B cell (primary cell): ENCODE measurements around the gene ZEB2. TPM values are rescaled to one million over a fixed set of nuclear protein-coding genes. Genes with fewer than 3 reads are reported as not detected.

Experiments used
- ATAC-seq: fragments of 200-7000 bp; cut with Tn5 transposase; one replicate; pipeline ENCODE4 v1.10.0; 2021; ENCODE audit warnings: low read depth, mild to moderate bottlenecking, moderate number of reproducible peaks, moderate library complexity
- CTCF ChIA-PET: fragments of 350-600 bp; sonication (Branson Sonifier 250); formaldehyde crosslinking; loops from one replicate; lab custom pipeline; 2021; ENCODE audit warnings: antibody characterized with exemption, inconsistent platforms; lab: Charles Lee
- POLR2A ChIA-PET: fragments of 350-600 bp; sonication (Branson Sonifier 250); formaldehyde crosslinking; loops from one replicate; lab custom pipeline; 2021; ENCODE audit warnings: antibody characterized with exemption; lab: Charles Lee
- DNase-seq: peaks from one replicate; pipeline ENCODE4 v3.0.0; 2013
- H2AFZ ChIP-seq: 2 replicates; pipeline ENCODE4 v1.6.1; 2012; ENCODE audit warnings: mild to moderate bottlenecking, low read depth, low read length; ENCODE audit not compliant: insufficient read depth, poor library complexity, severe bottlenecking
- H3K27ac ChIP-seq, 2 donors: 1 replicate in 1 of 2; 2 replicates in 1 of 2; pipeline ENCODE4 v1.5.1; 2012 to 2013; ENCODE audit warnings: low read length in 2 of 2, mild to moderate bottlenecking in 2 of 2, moderate library complexity in 1 of 2
- H3K27me3 ChIP-seq, 4 experiments: fragments of 200-600 bp in 1 of 4; sonication (generic) in 1 of 4; replicated peaks in 1 of 4; 1 replicate in 2 of 4; 2 replicates in 2 of 4; pipeline versions ENCODE4 v1.6.1 to v1.7.0; 2013 to 2016; ENCODE audit warnings: low read length in 3 of 4, mild to moderate bottlenecking in 2 of 4, mixed read lengths in 1 of 4, moderate library complexity in 1 of 4; ENCODE audit not compliant: insufficient read depth in 4 of 4, control insufficient read depth in 3 of 4; ENCODE audit errors: control extremely low read depth in 1 of 4
- H3K36me3 ChIP-seq, 2 experiments: replicated peaks in 1 of 2; 1 replicate in 1 of 2; 2 replicates in 1 of 2; pipeline versions ENCODE4 v1.6.1 to v1.7.1; 2013; ENCODE audit warnings: low read length in 1 of 2; ENCODE audit not compliant: insufficient read depth in 2 of 2, control insufficient read depth in 1 of 2; ENCODE audit errors: control extremely low read depth in 1 of 2, extremely low read depth in 1 of 2
- H3K4me1 ChIP-seq, 2 donors: fragments of 200-600 bp in 1 of 2; sonication (generic) in 1 of 2; 1 replicate in 1 of 2; 2 replicates in 1 of 2; pipeline versions ENCODE4 v1.5.1 to v1.6.1; 2013 to 2017; ENCODE audit warnings: low read length in 2 of 2; ENCODE audit not compliant: control insufficient read depth in 2 of 2, insufficient read depth in 2 of 2
- H3K4me2 ChIP-seq: replicated peaks from 2 replicates; pipeline ENCODE3; 2012; ENCODE audit warnings: mild to moderate bottlenecking, low read depth, low read length; ENCODE audit not compliant: poor library complexity, severe bottlenecking
- H3K4me3 ChIP-seq, 5 experiments: fragments of 200-600 bp in 1 of 5; sonication (generic) in 1 of 5; 1 replicate in 3 of 5; 2 replicates in 2 of 5; pipeline versions ENCODE4 v1.5.1 to v1.7.0; 2011 to 2016; ENCODE audit warnings: low read length in 4 of 5, mild to moderate bottlenecking in 4 of 5, low read depth in 2 of 5, control low read depth in 1 of 5, moderate library complexity in 1 of 5; ENCODE audit not compliant: insufficient read depth in 1 of 5; ENCODE audit errors: control extremely low read depth in 1 of 5, extremely low read depth in 1 of 5
- H3K79me2 ChIP-seq: fragments of 200-600 bp; sonication (generic); one replicate; pipeline ENCODE4 v1.6.0; 2016; ENCODE audit warnings: low read length; ENCODE audit not compliant: control insufficient read depth, insufficient read depth
- H3K9ac ChIP-seq: fragments of 200-600 bp; sonication (generic); 2 replicates; pipeline ENCODE4 v1.6.1; 2017; ENCODE audit warnings: mild to moderate bottlenecking, low read length, moderate library complexity
- H3K9me3 ChIP-seq, 3 donors: one replicate each; pipeline versions ENCODE4 v1.6.1 to v1.7.1; 2013; ENCODE audit warnings: low read length in 2 of 3; ENCODE audit not compliant: control insufficient read depth in 2 of 3, insufficient read depth in 1 of 3; ENCODE audit errors: control extremely low read depth in 1 of 3
- H4K20me1 ChIP-seq: 2 replicates; pipeline ENCODE4 v1.6.0; 2012; ENCODE audit warnings: mild to moderate bottlenecking, low read length; ENCODE audit not compliant: insufficient read depth, control insufficient read depth, poor library complexity, severe bottlenecking
- H3K27ac Mint-ChIP-seq: one replicate; pipeline ENCODE4 v1.8.0; 2021; ENCODE audit warnings: mixed read lengths
- H3K27me3 Mint-ChIP-seq: one replicate; pipeline ENCODE4 v1.8.0; 2021; ENCODE audit warnings: mixed read lengths
- H3K4me1 Mint-ChIP-seq: one replicate; pipeline ENCODE4 v1.8.0; 2021; ENCODE audit warnings: mixed read lengths
- H3K4me3 Mint-ChIP-seq: one replicate; pipeline ENCODE4 v1.8.0; 2021; ENCODE audit warnings: mixed read lengths
- H3K9me3 Mint-ChIP-seq: one replicate; pipeline ENCODE4 v1.8.0; 2022; ENCODE audit warnings: mixed read lengths; ENCODE audit not compliant: insufficient read depth
- EZH2 ChIP-seq: IDR thresholded peaks from 2 replicates; pipeline ENCODE4 v1.6.1; 2012; ENCODE audit warnings: borderline replicate concordance, low read depth, mild to moderate bottlenecking, moderate library complexity, low read length; ENCODE audit not compliant: insufficient read depth, poor library complexity, severe bottlenecking
- WGBS: methylation state at CpG from one replicate; pipeline ENCODE4 v1.1.5; 2013; ENCODE audit warnings: missing lambda C conversion rate; ENCODE audit not compliant: insufficient coverage; 5-methylcytosine and 5-hydroxymethylcytosine counted together
- intact Hi-C: fragments of 100-400 bp; cut with micrococcal nuclease; formaldehyde crosslinking; loops from one replicate; pipeline ENCODE4 v1.10.0; 2022
- polyA plus RNA-seq: library from polyadenylated mRNA; depleted of rRNA; stranded (reverse); fragments of >200 nt; gene quantifications from 2 replicates; pipeline ENCODE4 v1.2.3, GENCODE V29; 2012
- total RNA-seq, 2 donors: library from RNA; stranded (reverse); fragments of 120-200 nt in 1 of 2; gene quantifications; 1 replicate in 1 of 2; 2 replicates in 1 of 2; pipeline versions ENCODE4 v1.2.3 to v1.2.4, GENCODE V29; 2013 to 2022
- TF ChIP-seq, protein P1 (sequence below): fragments of 200-600 bp; IDR thresholded peaks from one replicate; pipeline ENCODE4 v1.8.0; 2022; ENCODE audit warnings: antibody characterized with exemption, mild to moderate bottlenecking

ZEB2 gene
- total and polyA plus RNA-seq, 2 donors (not counting 1 experiment from before 2014, with no cell fraction given): 56.3 to 217 TPM

DNA sequence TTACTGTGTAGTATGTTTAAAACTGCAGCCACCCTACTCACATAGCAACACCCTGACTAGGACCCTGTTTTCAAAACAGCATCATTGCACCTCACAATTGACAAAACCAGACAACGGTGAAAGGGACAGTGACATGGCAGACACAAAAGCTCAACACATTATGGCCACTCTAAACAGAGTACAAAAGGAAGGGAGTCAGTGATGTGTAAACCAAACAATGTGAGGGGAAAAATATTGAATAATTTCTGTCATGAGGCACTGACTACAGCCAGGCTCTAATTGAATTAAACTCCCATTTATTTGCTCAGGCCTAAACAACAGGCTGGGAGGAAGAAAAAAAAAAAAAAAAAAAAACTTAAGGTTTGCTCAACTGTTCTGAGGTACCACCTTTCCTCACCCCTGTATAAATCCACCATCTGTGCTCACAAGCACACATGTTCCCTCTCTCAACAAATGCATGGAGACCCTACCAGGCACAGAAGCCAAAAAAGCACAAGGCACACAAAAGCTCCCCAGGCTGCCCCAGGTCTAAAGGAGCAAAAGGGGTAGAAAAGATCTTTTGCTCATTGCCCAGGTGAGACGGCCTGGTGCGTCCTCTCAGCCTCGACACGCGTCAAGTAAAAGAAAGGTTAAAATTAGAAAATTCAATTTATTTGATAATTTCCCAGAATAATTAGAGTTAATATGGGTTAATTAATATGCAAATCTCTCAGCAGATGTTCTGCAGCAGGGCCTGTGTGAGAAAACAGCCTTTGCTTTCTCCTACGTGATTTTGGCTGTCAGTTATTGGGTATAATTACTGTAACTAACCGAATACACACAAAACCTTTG is 80.9 kb downstream of the ZEB2 start:
- Mint-ChIP-seq H3K4me3 (peak overlapping the region; percentile 30), H3K27ac (peak overlapping the region; percentile 54), H3K4me1 (peaks cover 65% of the 10 kb centered on the region), H3K9me3 (no peaks in the 10 kb centered on the region), H3K27me3 (no peaks in the 10 kb centered on the region)
- H3K36me3 ChIP-seq: peaks cover 0 to 28% of the 10 kb centered on the region in 2 experiments
- no peak overlapping the region for H3K4me3 ChIP-seq
- no peak for DNase-seq
- TF ChIP-seq, protein P1, sequence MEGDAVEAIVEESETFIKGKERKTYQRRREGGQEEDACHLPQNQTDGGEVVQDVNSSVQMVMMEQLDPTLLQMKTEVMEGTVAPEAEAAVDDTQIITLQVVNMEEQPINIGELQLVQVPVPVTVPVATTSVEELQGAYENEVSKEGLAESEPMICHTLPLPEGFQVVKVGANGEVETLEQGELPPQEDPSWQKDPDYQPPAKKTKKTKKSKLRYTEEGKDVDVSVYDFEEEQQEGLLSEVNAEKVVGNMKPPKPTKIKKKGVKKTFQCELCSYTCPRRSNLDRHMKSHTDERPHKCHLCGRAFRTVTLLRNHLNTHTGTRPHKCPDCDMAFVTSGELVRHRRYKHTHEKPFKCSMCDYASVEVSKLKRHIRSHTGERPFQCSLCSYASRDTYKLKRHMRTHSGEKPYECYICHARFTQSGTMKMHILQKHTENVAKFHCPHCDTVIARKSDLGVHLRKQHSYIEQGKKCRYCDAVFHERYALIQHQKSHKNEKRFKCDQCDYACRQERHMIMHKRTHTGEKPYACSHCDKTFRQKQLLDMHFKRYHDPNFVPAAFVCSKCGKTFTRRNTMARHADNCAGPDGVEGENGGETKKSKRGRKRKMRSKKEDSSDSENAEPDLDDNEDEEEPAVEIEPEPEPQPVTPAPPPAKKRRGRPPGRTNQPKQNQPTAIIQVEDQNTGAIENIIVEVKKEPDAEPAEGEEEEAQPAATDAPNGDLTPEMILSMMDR: no peak
- no peak for TF ChIP-seq EZH2
- H3K79me2 ChIP-seq: peaks cover 87% of the 10 kb centered on the region
- H3K4me2 ChIP-seq: peak overlapping the region; percentile 3
- ChIA-PET CTCF (no interaction called here), POLR2A (no interaction called here)
- no CpG with 5 or more reads among the region's 8 CpGs for WGBS
- peaks cover 72% of the 10 kb centered on the region for H4K20me1 ChIP-seq
- no peak for ATAC-seq
- H3K9ac ChIP-seq: no peak overlapping the region
- no peak overlapping the region for H3K27ac ChIP-seq
- H2AFZ ChIP-seq: no peak overlapping the region
- no peaks in the 10 kb centered on the region for H3K9me3 ChIP-seq
- intact Hi-C loops: no loop called here
- no peaks in the 10 kb centered on the region for H3K27me3 ChIP-seq
- peaks cover 20 to 30% of the 10 kb centered on the region in 2 donors for H3K4me1 ChIP-seq

- DNase-seq: no peak
- Histone ChIP-seq H3K9me3 (no peaks in the 10 kb centered on the region), H3K79me2 (peaks cover 92% of the 10 kb centered on the region), H3K4me1 (peaks cover 20 to 34% of the 10 kb centered on the region in 2 donors), H3K9ac (no peak overlapping the region), H3K36me3 (peaks cover 0 to 24% of the 10 kb centered on the region in 2 experiments), H4K20me1 (peaks cover 68% of the 10 kb centered on the region), H3K4me3 (no peak overlapping the region), H3K27ac (no peak overlapping the region), H3K27me3 (no peaks in the 10 kb centered on the region), H2AFZ (no peak overlapping the region), H3K4me2 (no peak overlapping the region)
- TF ChIP-seq, protein P1: no peak
- TF ChIP-seq EZH2: no peak
- Mint-ChIP-seq H3K4me3 (no peak overlapping the region), H3K9me3 (no peaks in the 10 kb centered on the region), H3K27me3 (no peaks in the 10 kb centered on the region), H3K4me1 (peaks cover 70% of the 10 kb centered on the region), H3K27ac (no peak overlapping the region)
- intact Hi-C loops: no loop called here
- WGBS: no CpG with 5 or more reads among the region's 4 CpGs
- ATAC-seq: no peak
- POLR2A ChIA-PET: no interaction called here
- CTCF ChIA-PET: interaction anchor here (1.4 kb wide), 1 partner anchor 11 kb away, joined by 6 read pairs; no protein-coding TSS in a partner anchor
These were observed 82.3 kb downstream of the ZEB2 start for GRCh38 chr2:144437636-144438035.
